Common myeloid progenitor, CD34-positive (primary cell): ENCODE measurements around the gene PLA2R1.

Experiments used
- CTCF ChIA-PET: fragments of 350-600 bp; sonication (Branson Sonifier 250); formaldehyde crosslinking; loops from one replicate; lab custom pipeline; 2021; ENCODE audit warnings: antibody characterized with exemption; lab: Charles Lee
- POLR2A ChIA-PET: fragments of 350-600 bp; sonication (Branson Sonifier 250); formaldehyde crosslinking; loops from one replicate; lab custom pipeline; 2021; ENCODE audit warnings: antibody characterized with exemption; lab: Charles Lee
- DNase-seq, 3 donors: peaks; one replicate each; pipeline versions ENCODE4 v3.0.0 to v3.0.0-alpha.2; 2013
- H3K27ac ChIP-seq, 2 experiments: 1 replicate in 1 of 2; 2 replicates in 1 of 2; pipeline ENCODE4 v1.7.0; 2013; ENCODE audit warnings: inconsistent platforms in 2 of 2, low read length in 2 of 2, mild to moderate bottlenecking in 2 of 2, low read depth in 1 of 2, moderate library complexity in 1 of 2; ENCODE audit not compliant: severe bottlenecking in 2 of 2, insufficient read depth in 1 of 2, poor library complexity in 1 of 2
- H3K27me3 ChIP-seq, 5 experiments: replicated peaks in 2 of 5; 1 replicate in 3 of 5; 2 replicates in 2 of 5; pipeline versions ENCODE4 v1.6.1 to v1.7.0; 2013; ENCODE audit warnings: low read length in 4 of 5, mild to moderate bottlenecking in 2 of 5, moderate library complexity in 2 of 5, inconsistent platforms in 1 of 5; ENCODE audit not compliant: insufficient read depth in 5 of 5, control insufficient read depth in 4 of 5
- H3K36me3 ChIP-seq, 4 experiments: 1 replicate in 2 of 4; 2 replicates in 2 of 4; pipeline versions ENCODE4 v1.6.1 to v1.7.0; 2013; ENCODE audit warnings: low read length in 3 of 4, control low read depth in 1 of 4, mild to moderate bottlenecking in 1 of 4; ENCODE audit not compliant: control insufficient read depth in 4 of 4, insufficient read depth in 4 of 4
- H3K4me1 ChIP-seq, 4 experiments: 1 replicate in 3 of 4; 2 replicates in 1 of 4; pipeline versions ENCODE4 v1.6.1 to v1.7.1; 2013; ENCODE audit warnings: low read length in 3 of 4, mild to moderate bottlenecking in 3 of 4, control low read depth in 1 of 4, inconsistent platforms in 1 of 4, moderate library complexity in 1 of 4; ENCODE audit not compliant: control insufficient read depth in 4 of 4, insufficient read depth in 4 of 4; ENCODE audit errors: control extremely low read depth in 1 of 4
- H3K4me3 ChIP-seq, 7 experiments: 1 replicate in 4 of 7; 2 replicates in 3 of 7; pipeline versions ENCODE4 v1.5.1 to v1.7.0; 2013; ENCODE audit warnings: mild to moderate bottlenecking in 7 of 7, low read length in 6 of 7, moderate library complexity in 6 of 7, inconsistent platforms in 2 of 7, low read depth in 2 of 7, control low read depth in 1 of 7; ENCODE audit not compliant: insufficient read depth in 4 of 7, control insufficient read depth in 1 of 7; ENCODE audit errors: extremely low read depth in 1 of 7
- H3K9me3 ChIP-seq, 5 experiments: 1 replicate in 4 of 5; 2 replicates in 1 of 5; pipeline versions ENCODE4 v1.6.1 to v1.7.1; 2013; ENCODE audit warnings: low read length in 4 of 5, mild to moderate bottlenecking in 2 of 5, inconsistent platforms in 1 of 5, low read depth in 1 of 5, moderate library complexity in 1 of 5; ENCODE audit not compliant: control insufficient read depth in 4 of 5, insufficient read depth in 2 of 5; ENCODE audit errors: control extremely low read depth in 1 of 5
- WGBS: methylation state at CpG from one replicate; pipeline ENCODE4 v1.1.5; 2013; ENCODE audit not compliant: insufficient coverage; 5-methylcytosine and 5-hydroxymethylcytosine counted together

Gene PLA2R1

DNA sequence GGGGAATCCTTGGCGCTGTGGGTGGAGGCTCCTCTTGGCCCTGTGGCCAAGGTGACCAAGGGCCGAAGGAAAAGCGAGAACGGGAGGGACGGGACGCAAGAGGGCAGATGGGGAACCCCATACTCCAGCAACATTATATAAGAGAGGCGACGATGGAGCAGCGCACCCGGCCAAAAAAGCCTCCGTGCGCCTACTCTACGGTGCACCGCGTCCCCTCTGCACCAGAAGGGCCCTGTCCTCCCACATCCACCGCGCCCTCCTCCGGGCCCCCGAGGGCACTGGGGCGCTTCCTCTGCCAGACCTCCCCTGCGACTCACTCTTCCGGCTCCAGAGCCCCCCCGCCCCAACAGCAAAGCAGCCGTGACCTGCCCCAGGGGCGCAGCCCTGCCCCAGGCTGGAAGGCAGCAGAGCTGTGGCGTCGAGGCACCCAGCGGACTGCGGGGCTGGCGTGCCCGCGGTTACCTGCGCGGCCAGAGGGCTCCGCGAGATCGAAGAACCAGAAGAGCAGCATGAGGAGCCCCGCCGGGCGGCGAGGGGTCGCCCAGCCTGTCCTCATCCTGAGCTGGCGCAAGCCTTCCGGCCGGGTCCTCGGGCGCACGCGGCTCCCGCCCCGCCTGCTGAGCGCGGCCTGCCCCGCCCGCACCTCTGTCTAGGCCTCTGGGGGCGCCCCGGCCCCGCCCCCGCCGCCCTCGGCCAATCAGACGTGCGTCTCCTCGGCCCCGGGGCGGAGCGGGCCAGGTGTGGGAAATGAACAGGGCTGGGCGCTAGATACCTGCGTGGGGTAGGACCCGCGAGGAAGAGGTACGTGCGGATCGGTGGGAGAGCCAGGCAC, 158.1 kb downstream of the PLA2R1 start, which contains the start of gene LY75:
Gene LY75, minus strand, starts transcription at position 630 of the 832 bp plus-strand sequence.
- ChIA-PET CTCF (interaction anchor here (0.6 to 13.0 kb wide), 2 partner anchors 13 to 168 kb away, joined by 4 to 127 read pairs; no protein-coding TSS in a partner anchor), POLR2A (interaction anchor here (1.0 kb wide), 1 partner anchor 59 kb away, joined by 3 read pairs; no protein-coding TSS in a partner anchor)
- H3K36me3 ChIP-seq = peaks cover 0 to 12% (median 7%) of the 10 kb centered on the region in 4 experiments
- no peaks in the 10 kb centered on the region for H3K27me3 ChIP-seq
- DNase-seq = peak; percentile 79 to 91 (median 83)
- no peaks in the 10 kb centered on the region for H3K9me3 ChIP-seq
- WGBS = 0% methylated on average over 67 of the region's 74 CpGs
- H3K4me1 ChIP-seq = peaks cover 5 to 27% (median 23%) of the 10 kb centered on the region in 4 experiments
- peak within 1 kb of the TSS; percentile 64 to 73 for H3K27ac ChIP-seq
- H3K4me3 ChIP-seq = peak within 1 kb of the TSS; percentile 55 to 94 (median 85)

- POLR2A ChIA-PET = interaction anchor here (0.9 to 1.0 kb wide), 2 partner anchors 59 to 73 kb away, joined by 3 read pairs; no protein-coding TSS in a partner anchor
- H3K27me3 ChIP-seq = no peaks in the 10 kb centered on the region
- H3K4me3 ChIP-seq = peak overlapping the region; percentile 55 to 94 (median 85)
- H3K9me3 ChIP-seq = no peaks in the 10 kb centered on the region
- H3K36me3 ChIP-seq = peaks cover 5 to 15% (median 12%) of the 10 kb centered on the region in 4 experiments
- DNase-seq = peak; percentile 75 to 88 (median 84)
- H3K4me1 ChIP-seq = peaks cover 5 to 27% (median 23%) of the 10 kb centered on the region in 4 experiments
- H3K27ac ChIP-seq = peak overlapping the region; percentile 1 to 73
- 1% methylated on average over 12 of the region's 17 CpGs for WGBS
- CTCF ChIA-PET = interaction anchor here (2.5 to 13.0 kb wide), 2 partner anchors 11 to 14 kb away, joined by 9 to 127 read pairs; no protein-coding TSS in a partner anchor
Observed at GRCh38 chr2:159903443-159904126, 158.8 kb downstream of the PLA2R1 start.

- Histone ChIP-seq H3K27me3 (no peaks in the 10 kb centered on the region), H3K4me1 (peaks cover 5 to 27% (median 23%) of the 10 kb centered on the region in 4 experiments), H3K27ac (peak overlapping the region in 1 of 2 experiments; percentile 73), H3K4me3 (peak overlapping the region in 5 of 7 experiments; percentile 5 to 94 (median 83)), H3K9me3 (no peaks in the 10 kb centered on the region), H3K36me3 (peaks cover 7 to 21% (median 14%) of the 10 kb centered on the region in 4 experiments)
- CTCF ChIA-PET = interaction anchor here (1.6 to 13.0 kb wide), 4 partner anchors 10 to 37 kb away, joined by 5 to 127 read pairs (median 7); no protein-coding TSS in a partner anchor
- no peak for DNase-seq
- WGBS = 87% methylated on average over 6 of the region's 6 CpGs
- POLR2A ChIA-PET = interaction anchor here (0.9 kb wide), 1 partner anchor 74 kb away, joined by 3 read pairs; no protein-coding TSS in a partner anchor
Observed at GRCh38 chr2:159902722-159903121, 159.7 kb downstream of the PLA2R1 start.

- POLR2A ChIA-PET = no interaction called here
- no peak for DNase-seq
- Histone ChIP-seq H3K27me3 (no peaks in the 10 kb centered on the region), H3K9me3 (no peaks in the 10 kb centered on the region), H3K4me1 (peaks cover 5 to 24% (median 22%) of the 10 kb centered on the region in 4 experiments), H3K27ac (peak overlapping the region in 1 of 2 experiments; percentile 45), H3K4me3 (no peak overlapping the region), H3K36me3 (peaks cover 9 to 25% (median 16%) of the 10 kb centered on the region in 4 experiments)
- whole genome bisulfite sequencing = no CpG with 5 or more reads among the region's 1 CpG
- CTCF ChIA-PET = interaction anchor here (1.9 to 13.0 kb wide), 3 partner anchors 8 to 67 kb away, joined by 4 to 127 read pairs (median 5); no protein-coding TSS in a partner anchor
Observed at GRCh38 chr2:159900343-159900742, 162.1 kb downstream of the PLA2R1 start.

DNA sequence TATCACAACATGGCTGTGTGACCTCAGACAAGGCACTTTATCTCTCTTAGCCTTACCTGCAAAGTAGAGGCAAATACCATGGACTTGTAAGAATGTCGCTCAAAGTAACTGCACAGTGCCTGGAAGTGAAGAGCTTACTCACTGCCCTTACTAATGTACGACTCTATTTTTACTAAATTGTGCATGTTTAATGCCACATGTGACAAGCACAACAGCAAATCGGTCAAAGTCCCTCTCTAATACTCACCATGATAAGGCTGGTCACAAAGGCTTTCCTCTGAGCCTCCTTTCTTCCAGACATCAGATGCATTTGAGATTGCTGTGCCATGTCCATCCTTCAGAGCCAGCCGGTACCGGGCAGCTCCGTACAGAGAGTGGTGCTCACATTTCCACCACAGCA, 164.0 kb downstream of the PLA2R1 start:
- H3K27me3 ChIP-seq = no peaks in the 10 kb centered on the region
- no peak overlapping the region for H3K4me3 ChIP-seq
- no peak overlapping the region for H3K27ac ChIP-seq
- H3K4me1 ChIP-seq = peaks cover 4 to 10% (median 10%) of the 10 kb centered on the region in 4 experiments
- peaks cover 9 to 27% (median 17%) of the 10 kb centered on the region in 4 experiments for H3K36me3 ChIP-seq
- CTCF ChIA-PET = interaction anchor here (2.0 to 13.0 kb wide), 2 partner anchors 19 to 69 kb away, joined by 4 to 127 read pairs; no protein-coding TSS in a partner anchor
- WGBS = 98% methylated on average over 6 of the region's 6 CpGs
- POLR2A ChIA-PET = no interaction called here
- DNase-seq = no peak
- no peaks in the 10 kb centered on the region for H3K9me3 ChIP-seq

GRCh38 chr2:159897720-159898119, 164.7 kb downstream of the PLA2R1 start:
- DNase-seq = no peak
- H3K4me3 ChIP-seq = no peak overlapping the region
- peaks cover 9 to 29% (median 17%) of the 10 kb centered on the region in 4 experiments for H3K36me3 ChIP-seq
- no peaks in the 10 kb centered on the region for H3K9me3 ChIP-seq
- H3K4me1 ChIP-seq = peaks cover 0 to 3% (median 3%) of the 10 kb centered on the region in 4 experiments
- no peaks in the 10 kb centered on the region for H3K27me3 ChIP-seq
- WGBS = 100% methylated on average over 1 of the region's 5 CpGs
- POLR2A ChIA-PET = interaction anchor here (0.8 kb wide), 1 partner anchor 1055 kb away, joined by 5 read pairs; no protein-coding TSS in a partner anchor
- CTCF ChIA-PET = interaction anchor here (13.0 kb wide), 1 partner anchor 20 kb away, joined by 127 read pairs; no protein-coding TSS in a partner anchor
- no peak overlapping the region for H3K27ac ChIP-seq
